ENCODE measurements around the gene MIDN.
A peak's percentile ranks its signal among the peaks of the same experiment; 100 is the strongest.
"Not testable (repeated sequence)": the region's sequence is repeated elsewhere in the genome, so short reads cannot be mapped to it uniquely, and the experiment has no call there.

The MIDN gene

GRCh38 chr19:1248139-1248785 lies at the start of gene MIDN:
Gene MIDN (plus strand): TSS chr19:1248583. CDS start chr19:1250297, 1,714 bp downstream.
- DNase-seq, result peak; percentile 91

GRCh38 chr19:1199531-1199930 lies 48.9 kb upstream of the MIDN start:
- no peak for DNase-seq

GRCh38 chr19:1200614-1201013 lies 47.8 kb upstream of the MIDN start:
- not testable (repeated sequence) for DNase-seq

GRCh38 chr19:1205114-1206099 lies 43.0 kb upstream of the MIDN start, which contains the start of gene STK11:
Gene STK11 (plus strand): TSS chr19:1205778. CDS start chr19:1206914, 1,136 bp downstream.
- DNase-seq, result peak; percentile 100

GRCh38 chr19:1206150-1206863 lies 42.1 kb upstream of the MIDN start:
- DNase-seq, result peak; percentile 50

GRCh38 chr19:1206864-1207450 lies 41.4 kb upstream of the MIDN start:
- DNase-seq, result peak; percentile 52

GRCh38 chr19:1208830-1209229 lies 39.6 kb upstream of the MIDN start:
- DNase-seq, result not testable (repeated sequence)

- no peak for DNase-seq
Observed at GRCh38 chr19:1210227-1210538, 38.2 kb upstream of the MIDN start.

- no peak for DNase-seq
Observed at GRCh38 chr19:1211494-1212234, 36.7 kb upstream of the MIDN start.

GRCh38 chr19:1213391-1214286 lies 34.7 kb upstream of the MIDN start:
- no peak for DNase-seq

GRCh38 chr19:1214299-1214861 lies 34.0 kb upstream of the MIDN start:
- no peak for DNase-seq

GRCh38 chr19:1214862-1215731 lies 33.3 kb upstream of the MIDN start:
- no peak for DNase-seq

GRCh38 chr19:1216756-1217155 lies 31.6 kb upstream of the MIDN start:
- DNase-seq, result no peak

GRCh38 chr19:1217366-1217765 lies 31.0 kb upstream of the MIDN start:
- no peak for DNase-seq

- no peak for DNase-seq
Observed at GRCh38 chr19:1218751-1219567, 29.4 kb upstream of the MIDN start.

- no peak for DNase-seq
Observed at GRCh38 chr19:1219786-1220476, 28.5 kb upstream of the MIDN start.

GRCh38 chr19:1220477-1220930 lies 27.9 kb upstream of the MIDN start:
- DNase-seq, result no peak
